WTC11 (cell line): Measurements from ENCODE around the gene PRR23C. TPM values are rescaled to one million over a fixed set of nuclear protein-coding genes. Genes with fewer than 3 reads are reported as not detected.

Experiments
- ATAC-seq: fragments of 200-7000 bp; cut with Tn5 transposase; 2 replicates; pipeline ENCODE4 v1.10.0; 2021; ENCODE audit warnings: mild to moderate bottlenecking, moderate library complexity
- CTCF ChIA-PET: fragments of 300-600 bp; sonication (Branson Sonifier 250); formaldehyde crosslinking; loops from one replicate; lab custom pipeline; 2021; ENCODE audit warnings: antibody characterized with exemption; lab: Charles Lee
- POLR2A ChIA-PET: fragments of 350-600 bp; sonication (Branson Sonifier 250); formaldehyde crosslinking; loops from one replicate; lab custom pipeline; 2021; ENCODE audit warnings: antibody characterized with exemption; lab: Charles Lee
- DNase-seq: peaks from one replicate; pipeline ENCODE4 v3.0.0; 2021; ENCODE audit warnings: low spot score
- H3K27ac Mint-ChIP-seq: 2 replicates; pipeline ENCODE4 v1.8.0; 2021; ENCODE audit warnings: mixed read lengths
- H3K27me3 Mint-ChIP-seq: 2 replicates; pipeline ENCODE4 v1.8.0; 2021; ENCODE audit warnings: low read depth, mild to moderate bottlenecking, moderate library complexity, mixed read lengths
- H3K36me3 Mint-ChIP-seq: 2 replicates; pipeline ENCODE4 v1.8.0; 2021; ENCODE audit warnings: mixed read lengths
- H3K4me1 Mint-ChIP-seq: 2 replicates; pipeline ENCODE4 v1.8.0; 2022; ENCODE audit warnings: mixed read lengths
- H3K4me3 Mint-ChIP-seq: 2 replicates; pipeline ENCODE4 v1.8.0; 2021; ENCODE audit warnings: mild to moderate bottlenecking, moderate library complexity, mixed read lengths
- H3K9me3 Mint-ChIP-seq: 2 replicates; pipeline ENCODE4 v1.8.0; 2021; ENCODE audit warnings: mixed read lengths
- ATF1 ChIP-seq: sonication (generic); formaldehyde crosslinking; IDR thresholded peaks from 2 replicates; pipeline ENCODE4 v1.8.1; 2023; ENCODE audit warnings: mild to moderate bottlenecking, moderate library complexity, missing genetic modification reagents
- CBFB ChIP-seq: sonication (generic); formaldehyde crosslinking; IDR thresholded peaks from 2 replicates; pipeline ENCODE4 v1.8.1; 2022; ENCODE audit warnings: mild to moderate bottlenecking, low read depth, missing genetic modification reagents
- EMX1 ChIP-seq: fragments of 250-450 bp; sonication (Bioruptor Pico); IDR thresholded peaks from 2 replicates; pipeline ENCODE4 v1.8.0; 2021; ENCODE audit warnings: mild to moderate bottlenecking
- ESRRA ChIP-seq: sonication (generic); formaldehyde crosslinking; IDR thresholded peaks from 2 replicates; pipeline ENCODE4 v1.8.1; 2022; ENCODE audit warnings: mild to moderate bottlenecking, missing genetic modification reagents, borderline replicate concordance
- ETV6 ChIP-seq: sonication (generic); formaldehyde crosslinking; IDR thresholded peaks from 2 replicates; pipeline ENCODE4 v1.8.1; 2022; ENCODE audit warnings: mild to moderate bottlenecking, missing genetic modification reagents
- FOXJ3 ChIP-seq: sonication (generic); formaldehyde crosslinking; IDR thresholded peaks from 2 replicates; pipeline ENCODE4 v1.9.0; 2021; ENCODE audit warnings: missing genetic modification reagents, mild to moderate bottlenecking, borderline replicate concordance
- GABPB1 ChIP-seq: sonication (generic); formaldehyde crosslinking; IDR thresholded peaks from 2 replicates; pipeline ENCODE4 v1.8.1; 2023; ENCODE audit warnings: mild to moderate bottlenecking, missing genetic modification reagents
- GTF2I ChIP-seq: fragments of 250-450 bp; sonication (Bioruptor Pico); conservative IDR thresholded peaks from 2 replicates; pipeline ENCODE4 v1.4.0; 2021; ENCODE audit warnings: mild to moderate bottlenecking
- JAZF1 ChIP-seq: fragments of 250-450 bp; sonication (Bioruptor Pico); IDR thresholded peaks from 2 replicates; pipeline ENCODE4 v1.9.0; 2021; ENCODE audit warnings: moderate library complexity, mild to moderate bottlenecking, inconsistent platforms
- MYBL2 ChIP-seq: sonication (generic); formaldehyde crosslinking; IDR thresholded peaks from 2 replicates; pipeline ENCODE4 v1.8.1; 2023; ENCODE audit warnings: mild to moderate bottlenecking, moderate library complexity, missing genetic modification reagents
- PRRX2 ChIP-seq: fragments of 250-450 bp; sonication (Bioruptor Pico); IDR thresholded peaks from 2 replicates; pipeline ENCODE4 v1.8.0; 2021; ENCODE audit warnings: mild to moderate bottlenecking
- TEAD4 ChIP-seq: sonication (generic); formaldehyde crosslinking; IDR thresholded peaks from 2 replicates; pipeline ENCODE4 v1.8.0; 2022; ENCODE audit warnings: mild to moderate bottlenecking, missing genetic modification reagents
- ZNF138 ChIP-seq: sonication (generic); formaldehyde crosslinking; conservative IDR thresholded peaks from 2 replicates; pipeline ENCODE4 v1.8.1; 2022; ENCODE audit warnings: mild to moderate bottlenecking, moderate library complexity, missing genetic modification reagents
- ZNF219 ChIP-seq: sonication (generic); formaldehyde crosslinking; IDR thresholded peaks from 2 replicates; pipeline ENCODE4 v1.8.0; 2023; ENCODE audit warnings: missing genetic modification reagents, mild to moderate bottlenecking, borderline replicate concordance
- ZNF263 ChIP-seq: sonication (generic); formaldehyde crosslinking; IDR thresholded peaks from 2 replicates; pipeline ENCODE4 v1.8.1; 2022; ENCODE audit warnings: low read depth, mild to moderate bottlenecking, moderate library complexity, missing genetic modification reagents
- ZNF416 ChIP-seq: fragments of 250-450 bp; sonication (Bioruptor Pico); IDR thresholded peaks from 2 replicates; pipeline ENCODE4 v1.9.0; 2021; ENCODE audit warnings: mild to moderate bottlenecking, inconsistent platforms
- total RNA-seq: library from RNA; stranded (reverse); gene quantifications from 3 replicates; pipeline ENCODE4 v1.2.3, GENCODE V29; 2021
- TF ChIP-seq, protein P1 (sequence below): fragments of 250-450 bp; sonication (Bioruptor Pico); IDR thresholded peaks from 2 replicates; pipeline ENCODE4 v1.9.0; 2021; ENCODE audit warnings: mild to moderate bottlenecking
- TF ChIP-seq, protein P2 (sequence below): sonication (generic); formaldehyde crosslinking; IDR thresholded peaks from 2 replicates; pipeline ENCODE4 v1.8.0; 2022; ENCODE audit warnings: mild to moderate bottlenecking, missing genetic modification reagents
- TF ChIP-seq, protein P3 (sequence below): sonication (generic); formaldehyde crosslinking; IDR thresholded peaks from 2 replicates; pipeline ENCODE4 v1.8.1; 2023; ENCODE audit warnings: mild to moderate bottlenecking, missing genetic modification reagents
- TF ChIP-seq, protein P4 (sequence below): sonication (generic); formaldehyde crosslinking; IDR thresholded peaks from 2 replicates; pipeline ENCODE4 v1.8.0; 2022; ENCODE audit warnings: mild to moderate bottlenecking, missing genetic modification reagents
- TF ChIP-seq, protein P5 (sequence below): sonication (generic); formaldehyde crosslinking; IDR thresholded peaks from 2 replicates; pipeline ENCODE4 v1.8.1; 2022; ENCODE audit warnings: low read depth, mild to moderate bottlenecking, moderate library complexity, missing genetic modification reagents, borderline replicate concordance
- TF ChIP-seq, protein P6 (sequence below): sonication (generic); formaldehyde crosslinking; IDR thresholded peaks from 2 replicates; pipeline ENCODE4 v1.8.1; 2022; ENCODE audit warnings: mild to moderate bottlenecking, missing genetic modification reagents, moderate library complexity, borderline replicate concordance
- TF ChIP-seq, protein P7 (sequence below): sonication (generic); formaldehyde crosslinking; IDR thresholded peaks from 2 replicates; pipeline ENCODE4 v1.8.1; 2022; ENCODE audit warnings: low read depth, missing genetic modification reagents, borderline replicate concordance

The PRR23C gene
- total RNA-seq, 1 experiment from 2014 or later, result not detected

DNA sequence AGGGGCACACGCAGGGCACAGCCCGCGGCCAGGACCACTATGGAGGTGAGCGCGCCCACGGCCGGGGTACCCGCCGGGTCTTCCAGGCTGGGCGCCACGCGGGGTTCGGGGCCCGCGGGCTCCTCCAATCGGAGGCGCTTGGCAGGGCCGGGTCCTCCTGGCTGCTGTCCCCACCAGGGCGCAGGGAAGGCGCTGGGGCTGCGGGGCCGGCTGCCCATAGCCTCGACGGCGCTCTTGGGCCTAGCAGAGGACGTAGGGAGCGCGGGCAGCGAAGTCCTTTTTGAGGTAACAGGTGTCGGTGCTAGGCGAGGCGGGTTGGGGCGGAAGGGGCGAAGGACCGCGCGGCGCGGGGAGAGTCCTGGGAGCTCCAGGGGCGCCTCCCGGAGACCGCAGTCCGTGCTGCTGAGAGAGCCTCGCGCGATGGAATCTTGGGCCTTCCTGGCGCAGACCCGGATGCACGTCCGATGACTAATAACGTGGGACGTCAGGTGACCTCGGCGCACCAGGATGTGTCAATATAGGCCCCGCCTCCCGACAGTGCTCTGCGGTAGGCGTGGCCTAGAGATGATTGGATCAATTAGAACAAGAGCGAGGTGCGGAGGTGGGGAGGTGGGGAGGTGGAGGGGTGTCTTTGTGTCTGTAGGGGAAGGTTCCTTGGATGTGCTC, 38.5 kb downstream of the PRR23C start, which contains the start of gene PRR23A (continued):
- TF ChIP-seq, protein P1, sequence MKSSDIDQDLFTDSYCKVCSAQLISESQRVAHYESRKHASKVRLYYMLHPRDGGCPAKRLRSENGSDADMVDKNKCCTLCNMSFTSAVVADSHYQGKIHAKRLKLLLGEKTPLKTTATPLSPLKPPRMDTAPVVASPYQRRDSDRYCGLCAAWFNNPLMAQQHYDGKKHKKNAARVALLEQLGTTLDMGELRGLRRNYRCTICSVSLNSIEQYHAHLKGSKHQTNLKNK (CRISPR knock-in tag), result no peak
- TF ChIP-seq GABPB1 (CRISPR knock-in tag) (no peak), GTF2I (no peak), ZNF416 (CRISPR knock-in tag) (no peak)
- TF ChIP-seq, all 79 proteins: peak for 0

DNA sequence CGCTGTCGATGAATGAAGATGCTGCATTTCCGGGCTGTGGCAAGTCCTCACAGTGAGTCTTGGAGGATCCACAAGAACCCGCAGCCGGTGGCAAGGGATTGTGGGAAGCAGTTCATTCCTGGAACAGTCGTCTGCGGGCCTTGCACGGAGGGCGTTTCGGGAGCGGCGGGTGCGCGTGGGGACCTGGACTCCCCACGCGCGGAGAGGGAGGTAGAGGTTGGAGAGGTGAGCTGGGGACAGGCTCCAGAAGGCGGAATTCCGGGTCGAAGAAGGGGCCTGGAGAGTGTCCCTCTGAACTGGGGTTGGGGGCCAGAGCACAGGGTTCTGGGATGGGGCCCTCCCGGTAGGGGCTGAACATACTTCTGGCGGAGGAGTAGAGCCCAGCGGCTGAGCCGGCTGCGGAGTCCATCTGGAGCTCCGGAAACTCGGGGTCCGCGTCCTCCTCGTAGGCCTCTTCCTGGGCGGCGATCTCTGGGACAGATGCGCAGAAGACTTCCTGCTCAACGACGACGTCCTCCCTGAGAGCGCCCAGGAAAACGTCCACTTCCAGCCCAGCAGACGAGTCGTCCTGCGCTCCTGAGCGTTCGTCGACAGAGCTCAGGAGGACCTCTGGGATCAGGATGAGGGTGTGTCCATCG, 39.2 kb downstream of the PRR23C start:
- ATAC-seq (no peak), DNase-seq (no peak)
- H3K4me1 Mint-ChIP-seq, result no peaks in the 10 kb centered on the region
- no peak overlapping the region for H3K4me3 Mint-ChIP-seq
- ChIA-PET CTCF (no interaction called here), POLR2A (no interaction called here)
- H3K27me3 Mint-ChIP-seq, result peaks cover 2% of the 10 kb centered on the region; the same call in 1 of the 2 replicates
- H3K27ac Mint-ChIP-seq, result no peak overlapping the region
- TF ChIP-seq ESRRA (CRISPR knock-in tag), result no peak
- TF ChIP-seq ZNF138 (CRISPR knock-in tag), result no peak
- TF ChIP-seq MYBL2 (CRISPR knock-in tag), result no peak
- TF ChIP-seq, protein P2, sequence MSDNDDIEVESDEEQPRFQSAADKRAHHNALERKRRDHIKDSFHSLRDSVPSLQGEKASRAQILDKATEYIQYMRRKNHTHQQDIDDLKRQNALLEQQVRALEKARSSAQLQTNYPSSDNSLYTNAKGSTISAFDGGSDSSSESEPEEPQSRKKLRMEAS (CRISPR knock-in tag), result no peak
- peaks cover 5% of the 10 kb centered on the region; the same call in 1 of the 2 replicates for H3K36me3 Mint-ChIP-seq
- H3K9me3 Mint-ChIP-seq, result peaks cover 34% of the 10 kb centered on the region

DNA sequence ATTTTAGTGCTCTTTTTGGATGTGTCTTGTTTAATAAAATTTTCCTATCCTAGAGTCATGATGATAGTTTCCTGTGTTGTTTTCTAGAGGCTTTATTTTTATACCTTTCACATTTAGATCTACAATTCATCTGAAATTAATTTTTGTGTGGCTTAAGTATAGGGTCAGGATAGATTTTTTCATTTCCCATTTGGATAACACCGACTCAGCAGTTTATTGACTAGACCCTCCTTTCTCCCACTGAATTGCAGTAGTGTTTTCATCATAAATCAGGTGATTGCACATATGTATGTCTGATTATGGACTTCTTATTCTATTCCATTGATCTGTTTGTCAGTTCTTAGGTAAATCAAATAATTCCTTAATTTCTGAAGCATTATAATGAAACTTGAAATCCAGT, 49.0 kb downstream of the PRR23C start:
- ATAC-seq (no peak), DNase-seq (no peak)
- peaks cover 11% of the 10 kb centered on the region for H3K27me3 Mint-ChIP-seq
- H3K4me1 Mint-ChIP-seq, result no peaks in the 10 kb centered on the region
- no peak overlapping the region for H3K4me3 Mint-ChIP-seq
- H3K27ac Mint-ChIP-seq, result no peak overlapping the region
- no peaks in the 10 kb centered on the region for H3K36me3 Mint-ChIP-seq
- TF ChIP-seq, protein P3, sequence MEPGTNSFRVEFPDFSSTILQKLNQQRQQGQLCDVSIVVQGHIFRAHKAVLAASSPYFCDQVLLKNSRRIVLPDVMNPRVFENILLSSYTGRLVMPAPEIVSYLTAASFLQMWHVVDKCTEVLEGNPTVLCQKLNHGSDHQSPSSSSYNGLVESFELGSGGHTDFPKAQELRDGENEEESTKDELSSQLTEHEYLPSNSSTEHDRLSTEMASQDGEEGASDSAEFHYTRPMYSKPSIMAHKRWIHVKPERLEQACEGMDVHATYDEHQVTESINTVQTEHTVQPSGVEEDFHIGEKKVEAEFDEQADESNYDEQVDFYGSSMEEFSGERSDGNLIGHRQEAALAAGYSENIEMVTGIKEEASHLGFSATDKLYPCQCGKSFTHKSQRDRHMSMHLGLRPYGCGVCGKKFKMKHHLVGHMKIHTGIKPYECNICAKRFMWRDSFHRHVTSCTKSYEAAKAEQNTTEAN (CRISPR knock-in tag), result no peak
- TF ChIP-seq JAZF1 (CRISPR knock-in tag), result no peak
- TF ChIP-seq ZNF263 (CRISPR knock-in tag), result no peak
- TF ChIP-seq, protein P2 (CRISPR knock-in tag), result no peak
- TF ChIP-seq ETV6, result no peak
- no peak for TF ChIP-seq FOXJ3 (CRISPR knock-in tag)
- no peak for TF ChIP-seq TEAD4 (CRISPR knock-in tag)
- TF ChIP-seq, protein P4, sequence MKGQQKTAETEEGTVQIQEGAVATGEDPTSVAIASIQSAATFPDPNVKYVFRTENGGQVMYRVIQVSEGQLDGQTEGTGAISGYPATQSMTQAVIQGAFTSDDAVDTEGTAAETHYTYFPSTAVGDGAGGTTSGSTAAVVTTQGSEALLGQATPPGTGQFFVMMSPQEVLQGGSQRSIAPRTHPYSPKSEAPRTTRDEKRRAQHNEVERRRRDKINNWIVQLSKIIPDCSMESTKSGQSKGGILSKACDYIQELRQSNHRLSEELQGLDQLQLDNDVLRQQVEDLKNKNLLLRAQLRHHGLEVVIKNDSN (CRISPR knock-in tag), result no peak
- TF ChIP-seq ZNF219, result no peak
- TF ChIP-seq EMX1, result no peak
- TF ChIP-seq PRRX2 (CRISPR knock-in tag), result no peak
- TF ChIP-seq, protein P5, sequence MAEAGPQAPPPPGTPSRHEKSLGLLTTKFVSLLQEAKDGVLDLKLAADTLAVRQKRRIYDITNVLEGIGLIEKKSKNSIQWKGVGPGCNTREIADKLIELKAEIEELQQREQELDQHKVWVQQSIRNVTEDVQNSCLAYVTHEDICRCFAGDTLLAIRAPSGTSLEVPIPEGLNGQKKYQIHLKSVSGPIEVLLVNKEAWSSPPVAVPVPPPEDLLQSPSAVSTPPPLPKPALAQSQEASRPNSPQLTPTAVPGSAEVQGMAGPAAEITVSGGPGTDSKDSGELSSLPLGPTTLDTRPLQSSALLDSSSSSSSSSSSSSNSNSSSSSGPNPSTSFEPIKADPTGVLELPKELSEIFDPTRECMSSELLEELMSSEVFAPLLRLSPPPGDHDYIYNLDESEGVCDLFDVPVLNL (CRISPR knock-in tag), result no peak
- TF ChIP-seq, protein P6, sequence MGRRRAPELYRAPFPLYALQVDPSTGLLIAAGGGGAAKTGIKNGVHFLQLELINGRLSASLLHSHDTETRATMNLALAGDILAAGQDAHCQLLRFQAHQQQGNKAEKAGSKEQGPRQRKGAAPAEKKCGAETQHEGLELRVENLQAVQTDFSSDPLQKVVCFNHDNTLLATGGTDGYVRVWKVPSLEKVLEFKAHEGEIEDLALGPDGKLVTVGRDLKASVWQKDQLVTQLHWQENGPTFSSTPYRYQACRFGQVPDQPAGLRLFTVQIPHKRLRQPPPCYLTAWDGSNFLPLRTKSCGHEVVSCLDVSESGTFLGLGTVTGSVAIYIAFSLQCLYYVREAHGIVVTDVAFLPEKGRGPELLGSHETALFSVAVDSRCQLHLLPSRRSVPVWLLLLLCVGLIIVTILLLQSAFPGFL (CRISPR knock-in tag), result no peak
- TF ChIP-seq, protein P7, sequence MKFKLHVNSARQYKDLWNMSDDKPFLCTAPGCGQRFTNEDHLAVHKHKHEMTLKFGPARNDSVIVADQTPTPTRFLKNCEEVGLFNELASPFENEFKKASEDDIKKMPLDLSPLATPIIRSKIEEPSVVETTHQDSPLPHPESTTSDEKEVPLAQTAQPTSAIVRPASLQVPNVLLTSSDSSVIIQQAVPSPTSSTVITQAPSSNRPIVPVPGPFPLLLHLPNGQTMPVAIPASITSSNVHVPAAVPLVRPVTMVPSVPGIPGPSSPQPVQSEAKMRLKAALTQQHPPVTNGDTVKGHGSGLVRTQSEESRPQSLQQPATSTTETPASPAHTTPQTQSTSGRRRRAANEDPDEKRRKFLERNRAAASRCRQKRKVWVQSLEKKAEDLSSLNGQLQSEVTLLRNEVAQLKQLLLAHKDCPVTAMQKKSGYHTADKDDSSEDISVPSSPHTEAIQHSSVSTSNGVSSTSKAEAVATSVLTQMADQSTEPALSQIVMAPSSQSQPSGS (CRISPR knock-in tag), result no peak
- no peak for TF ChIP-seq ATF1 (CRISPR knock-in tag)
- no peak for TF ChIP-seq CBFB (CRISPR knock-in tag)
- peaks cover 7% of the 10 kb centered on the region for H3K9me3 Mint-ChIP-seq
- ChIA-PET CTCF (interaction anchor here (1.9 kb wide), 1 partner anchor 35 kb away, joined by 6 read pairs; no protein-coding TSS in a partner anchor), POLR2A (no interaction called here)
